B cell (primary cell): ENCODE results near the gene SF3B6. TPM values are rescaled to one million over a fixed set of nuclear protein-coding genes. Genes with fewer than 3 reads are reported as not detected.
A peak's percentile ranks its signal among the peaks of the same experiment; 100 is the strongest.

ENCODE experiments used
- ATAC-seq: fragments of 200-7000 bp; cut with Tn5 transposase; one replicate; pipeline ENCODE4 v1.10.0; 2021; ENCODE audit warnings: low read depth, mild to moderate bottlenecking, moderate number of reproducible peaks, moderate library complexity
- CTCF ChIA-PET: fragments of 350-600 bp; sonication (Branson Sonifier 250); formaldehyde crosslinking; loops from one replicate; lab custom pipeline; 2021; ENCODE audit warnings: antibody characterized with exemption, inconsistent platforms; lab: Charles Lee
- POLR2A ChIA-PET: fragments of 350-600 bp; sonication (Branson Sonifier 250); formaldehyde crosslinking; loops from one replicate; lab custom pipeline; 2021; ENCODE audit warnings: antibody characterized with exemption; lab: Charles Lee
- DNase-seq: peaks from one replicate; pipeline ENCODE4 v3.0.0; 2013
- H2AFZ ChIP-seq: 2 replicates; pipeline ENCODE4 v1.6.1; 2012; ENCODE audit warnings: mild to moderate bottlenecking, low read depth, low read length; ENCODE audit not compliant: insufficient read depth, poor library complexity, severe bottlenecking
- H3K27ac ChIP-seq, 2 donors: 1 replicate in 1 of 2; 2 replicates in 1 of 2; pipeline ENCODE4 v1.5.1; 2012 to 2013; ENCODE audit warnings: low read length in 2 of 2, mild to moderate bottlenecking in 2 of 2, moderate library complexity in 1 of 2
- H3K27me3 ChIP-seq, 4 experiments: fragments of 200-600 bp in 1 of 4; sonication (generic) in 1 of 4; replicated peaks in 1 of 4; 1 replicate in 2 of 4; 2 replicates in 2 of 4; pipeline versions ENCODE4 v1.6.1 to v1.7.0; 2013 to 2016; ENCODE audit warnings: low read length in 3 of 4, mild to moderate bottlenecking in 2 of 4, mixed read lengths in 1 of 4, moderate library complexity in 1 of 4; ENCODE audit not compliant: insufficient read depth in 4 of 4, control insufficient read depth in 3 of 4; ENCODE audit errors: control extremely low read depth in 1 of 4
- H3K36me3 ChIP-seq, 2 experiments: replicated peaks in 1 of 2; 1 replicate in 1 of 2; 2 replicates in 1 of 2; pipeline versions ENCODE4 v1.6.1 to v1.7.1; 2013; ENCODE audit warnings: low read length in 1 of 2; ENCODE audit not compliant: insufficient read depth in 2 of 2, control insufficient read depth in 1 of 2; ENCODE audit errors: control extremely low read depth in 1 of 2, extremely low read depth in 1 of 2
- H3K4me1 ChIP-seq, 2 donors: fragments of 200-600 bp in 1 of 2; sonication (generic) in 1 of 2; 1 replicate in 1 of 2; 2 replicates in 1 of 2; pipeline versions ENCODE4 v1.5.1 to v1.6.1; 2013 to 2017; ENCODE audit warnings: low read length in 2 of 2; ENCODE audit not compliant: control insufficient read depth in 2 of 2, insufficient read depth in 2 of 2
- H3K4me2 ChIP-seq: replicated peaks from 2 replicates; pipeline ENCODE3; 2012; ENCODE audit warnings: mild to moderate bottlenecking, low read depth, low read length; ENCODE audit not compliant: poor library complexity, severe bottlenecking
- H3K4me3 ChIP-seq, 5 experiments: fragments of 200-600 bp in 1 of 5; sonication (generic) in 1 of 5; 1 replicate in 3 of 5; 2 replicates in 2 of 5; pipeline versions ENCODE4 v1.5.1 to v1.7.0; 2011 to 2016; ENCODE audit warnings: low read length in 4 of 5, mild to moderate bottlenecking in 4 of 5, low read depth in 2 of 5, control low read depth in 1 of 5, moderate library complexity in 1 of 5; ENCODE audit not compliant: insufficient read depth in 1 of 5; ENCODE audit errors: control extremely low read depth in 1 of 5, extremely low read depth in 1 of 5
- H3K79me2 ChIP-seq: fragments of 200-600 bp; sonication (generic); one replicate; pipeline ENCODE4 v1.6.0; 2016; ENCODE audit warnings: low read length; ENCODE audit not compliant: control insufficient read depth, insufficient read depth
- H3K9ac ChIP-seq: fragments of 200-600 bp; sonication (generic); 2 replicates; pipeline ENCODE4 v1.6.1; 2017; ENCODE audit warnings: mild to moderate bottlenecking, low read length, moderate library complexity
- H3K9me3 ChIP-seq, 3 donors: one replicate each; pipeline versions ENCODE4 v1.6.1 to v1.7.1; 2013; ENCODE audit warnings: low read length in 2 of 3; ENCODE audit not compliant: control insufficient read depth in 2 of 3, insufficient read depth in 1 of 3; ENCODE audit errors: control extremely low read depth in 1 of 3
- H4K20me1 ChIP-seq: 2 replicates; pipeline ENCODE4 v1.6.0; 2012; ENCODE audit warnings: mild to moderate bottlenecking, low read length; ENCODE audit not compliant: insufficient read depth, control insufficient read depth, poor library complexity, severe bottlenecking
- H3K27ac Mint-ChIP-seq: one replicate; pipeline ENCODE4 v1.8.0; 2021; ENCODE audit warnings: mixed read lengths
- H3K27me3 Mint-ChIP-seq: one replicate; pipeline ENCODE4 v1.8.0; 2021; ENCODE audit warnings: mixed read lengths
- H3K4me1 Mint-ChIP-seq: one replicate; pipeline ENCODE4 v1.8.0; 2021; ENCODE audit warnings: mixed read lengths
- H3K4me3 Mint-ChIP-seq: one replicate; pipeline ENCODE4 v1.8.0; 2021; ENCODE audit warnings: mixed read lengths
- H3K9me3 Mint-ChIP-seq: one replicate; pipeline ENCODE4 v1.8.0; 2022; ENCODE audit warnings: mixed read lengths; ENCODE audit not compliant: insufficient read depth
- EZH2 ChIP-seq: IDR thresholded peaks from 2 replicates; pipeline ENCODE4 v1.6.1; 2012; ENCODE audit warnings: borderline replicate concordance, low read depth, mild to moderate bottlenecking, moderate library complexity, low read length; ENCODE audit not compliant: insufficient read depth, poor library complexity, severe bottlenecking
- WGBS: methylation state at CpG from one replicate; pipeline ENCODE4 v1.1.5; 2013; ENCODE audit warnings: missing lambda C conversion rate; ENCODE audit not compliant: insufficient coverage; 5-methylcytosine and 5-hydroxymethylcytosine counted together
- intact Hi-C: fragments of 100-400 bp; cut with micrococcal nuclease; formaldehyde crosslinking; loops from one replicate; pipeline ENCODE4 v1.10.0; 2022
- polyA plus RNA-seq: library from polyadenylated mRNA; depleted of rRNA; stranded (reverse); fragments of >200 nt; gene quantifications from 2 replicates; pipeline ENCODE4 v1.2.3, GENCODE V29; 2012
- total RNA-seq, 2 donors: library from RNA; stranded (reverse); fragments of 120-200 nt in 1 of 2; gene quantifications; 1 replicate in 1 of 2; 2 replicates in 1 of 2; pipeline versions ENCODE4 v1.2.3 to v1.2.4, GENCODE V29; 2013 to 2022
- TF ChIP-seq, protein P1 (sequence below): fragments of 200-600 bp; IDR thresholded peaks from one replicate; pipeline ENCODE4 v1.8.0; 2022; ENCODE audit warnings: antibody characterized with exemption, mild to moderate bottlenecking

SF3B6 gene
- total and polyA plus RNA-seq, 2 donors (not counting 1 experiment from before 2014, with no cell fraction given), result 47.2 to 48.4 TPM

DNA sequence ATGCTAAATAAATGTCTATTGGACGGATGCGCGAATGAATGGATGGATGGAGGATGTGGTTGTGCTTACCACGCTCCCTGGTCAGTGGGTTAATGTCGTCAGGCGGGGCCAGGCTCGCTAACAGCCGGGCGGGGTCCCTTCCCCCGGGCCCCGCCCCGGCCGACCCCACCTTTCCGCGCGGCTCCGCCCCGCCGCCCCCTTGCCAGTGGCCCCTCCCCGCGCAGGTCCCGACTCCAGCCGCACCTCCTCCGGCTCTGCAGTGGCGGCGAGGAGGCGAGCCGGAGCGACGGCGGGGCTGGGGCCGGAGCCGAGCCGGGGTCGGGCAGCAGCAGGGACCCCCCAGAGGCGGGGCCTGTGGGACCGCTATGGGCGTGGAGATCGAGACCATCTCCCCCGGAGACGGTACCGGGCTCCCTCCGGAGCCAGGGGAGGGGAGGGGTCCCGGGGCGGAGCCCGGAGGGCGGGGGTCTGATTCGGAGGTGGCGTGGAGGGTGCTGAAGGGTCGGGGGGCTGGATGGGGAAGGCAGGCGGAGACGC, 26.6 kb downstream of the SF3B6 start, which contains the start of gene FKBP1B:
TSS of gene FKBP1B (plus strand) at position 257 of the 537 bp plus-strand sequence. CDS start at position 366, 109 bp downstream.
- H3K27ac Mint-ChIP-seq, result no peak within 1 kb of the TSS
- H3K4me2 ChIP-seq, result peak within 1 kb of the TSS; percentile 100

More for the DNA sequence above, 26.6 kb downstream of the SF3B6 start, which contains the start of gene FKBP1B:
- Mint-ChIP-seq H3K4me1 (peaks cover 25% of the 10 kb centered on the region), H3K27me3 (no peaks in the 10 kb centered on the region), H3K4me3 (no peak within 1 kb of the TSS), H3K9me3 (no peaks in the 10 kb centered on the region)
- H4K20me1 ChIP-seq, result no peaks in the 10 kb centered on the region
- H3K27me3 ChIP-seq, result peaks cover 0 to 20% (median 2%) of the 10 kb centered on the region in 4 experiments
- peak; percentile 65 for DNase-seq
- peak within 1 kb of the TSS; percentile 81 for H3K9ac ChIP-seq
- H3K79me2 ChIP-seq, result peaks cover 18% of the 10 kb centered on the region
- H3K4me1 ChIP-seq, result peaks cover 24 to 26% of the 10 kb centered on the region in 2 donors
- H2AFZ ChIP-seq, result peak within 1 kb of the TSS; percentile 97
- ChIA-PET POLR2A (interaction anchor here (0.6 to 1.7 kb wide), 2 partner anchors 27 to 121 kb away, joined by 3 to 5 read pairs; no protein-coding TSS in a partner anchor), CTCF (interaction anchor here (1.0 to 1.4 kb wide), 3 partner anchors 35 to 225 kb away, joined by 4 to 7 read pairs (median 5); partner anchors contain the start of gene TP53I3)
- peak; percentile 26 for ATAC-seq
- peak within 1 kb of the TSS in 1 of 2 donors; percentile 30 for H3K27ac ChIP-seq
- H3K36me3 ChIP-seq, result no peaks in the 10 kb centered on the region
- TF ChIP-seq EZH2, result no peak
- TF ChIP-seq, protein P1, sequence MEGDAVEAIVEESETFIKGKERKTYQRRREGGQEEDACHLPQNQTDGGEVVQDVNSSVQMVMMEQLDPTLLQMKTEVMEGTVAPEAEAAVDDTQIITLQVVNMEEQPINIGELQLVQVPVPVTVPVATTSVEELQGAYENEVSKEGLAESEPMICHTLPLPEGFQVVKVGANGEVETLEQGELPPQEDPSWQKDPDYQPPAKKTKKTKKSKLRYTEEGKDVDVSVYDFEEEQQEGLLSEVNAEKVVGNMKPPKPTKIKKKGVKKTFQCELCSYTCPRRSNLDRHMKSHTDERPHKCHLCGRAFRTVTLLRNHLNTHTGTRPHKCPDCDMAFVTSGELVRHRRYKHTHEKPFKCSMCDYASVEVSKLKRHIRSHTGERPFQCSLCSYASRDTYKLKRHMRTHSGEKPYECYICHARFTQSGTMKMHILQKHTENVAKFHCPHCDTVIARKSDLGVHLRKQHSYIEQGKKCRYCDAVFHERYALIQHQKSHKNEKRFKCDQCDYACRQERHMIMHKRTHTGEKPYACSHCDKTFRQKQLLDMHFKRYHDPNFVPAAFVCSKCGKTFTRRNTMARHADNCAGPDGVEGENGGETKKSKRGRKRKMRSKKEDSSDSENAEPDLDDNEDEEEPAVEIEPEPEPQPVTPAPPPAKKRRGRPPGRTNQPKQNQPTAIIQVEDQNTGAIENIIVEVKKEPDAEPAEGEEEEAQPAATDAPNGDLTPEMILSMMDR, result no peak
- intact Hi-C loops, result loop anchor here (1.0 kb wide), 1 partner anchor 109 kb away; the partner anchor contains the start of gene UBXN2A
- WGBS, result under 1% methylated on average over 52 of the region's 52 CpGs
- peak within 1 kb of the TSS; percentile 1 to 92 (median 61) for H3K4me3 ChIP-seq
- H3K9me3 ChIP-seq, result no peaks in the 10 kb centered on the region
